IMR-90 (cell line): ENCODE measurements around the gene PLCXD1. TPM values are rescaled to one million over a fixed set of nuclear protein-coding genes. Genes with fewer than 3 reads are reported as not detected.

ENCODE experiments used
- ATAC-seq: fragments of 200-7000 bp; cut with Tn5 transposase; 2 replicates; pipeline ENCODE4 v1.9.1; 2020; ENCODE audit warnings: low read depth, mild to moderate bottlenecking, moderate library complexity
- BruUV-seq: library from RNA; stranded (reverse); fragments of 400-500 nt; replicated peaks from 2 replicates; lab custom pipeline; 2021; lab: Mats Ljungman, UMichigan
- CTCF ChIA-PET: fragments of 300-600 bp; formaldehyde crosslinking; extraction: SDS; loops from one replicate; lab custom pipeline; 2021; ENCODE audit warnings: antibody characterized with exemption; lab: Yijun Ruan, JAX
- POLR2A ChIA-PET: fragments of 300-600 bp; sonication (Branson Sonifier 250); formaldehyde crosslinking; loops from one replicate; lab custom pipeline; 2022; ENCODE audit warnings: antibody characterized with exemption; ENCODE audit not compliant: unreplicated experiment; lab: Charles Lee
- DNase-seq: peaks from one replicate; pipeline ENCODE4 v3.0.0; 2013
- H2AFZ ChIP-seq: replicated peaks from 2 replicates; pipeline ENCODE3; 2013; ENCODE audit warnings: low read length, mild to moderate bottlenecking; ENCODE audit not compliant: poor library complexity
- H2AK5ac ChIP-seq: 2 replicates; pipeline ENCODE4 v1.6.1; 2013; ENCODE audit warnings: low read depth, low read length, inconsistent platforms
- H2AK9ac ChIP-seq: replicated peaks from 2 replicates; pipeline ENCODE3; 2013; ENCODE audit warnings: mild to moderate bottlenecking, low read depth, low read length, moderate library complexity; ENCODE audit not compliant: poor library complexity
- H2BK120ac ChIP-seq: 2 replicates; pipeline ENCODE4 v1.6.1; 2013; ENCODE audit warnings: low read depth, low read length, inconsistent platforms
- H2BK15ac ChIP-seq: 3 replicates; pipeline ENCODE4 v1.6.1; 2013; ENCODE audit warnings: low read depth, low read length, inconsistent platforms
- H2BK20ac ChIP-seq: 2 replicates; pipeline ENCODE4 v1.6.1; 2013; ENCODE audit warnings: low read depth, mild to moderate bottlenecking, inconsistent platforms, low read length, moderate library complexity
- H2BK5ac ChIP-seq: 2 replicates; pipeline ENCODE4 v1.6.1; 2013; ENCODE audit warnings: mild to moderate bottlenecking, low read depth, low read length, inconsistent platforms; ENCODE audit not compliant: poor library complexity, severe bottlenecking
- H3K14ac ChIP-seq: replicated peaks from 2 replicates; pipeline ENCODE4 v1.6.1; 2013; ENCODE audit warnings: low read depth, low read length, inconsistent platforms
- H3K18ac ChIP-seq: 2 replicates; pipeline ENCODE4 v1.6.1; 2013; ENCODE audit warnings: low read depth, low read length, control low read depth
- H3K23ac ChIP-seq: 2 replicates; pipeline ENCODE4 v1.6.1; 2013; ENCODE audit warnings: low read depth, low read length, inconsistent platforms
- H3K27ac ChIP-seq: 2 replicates; pipeline ENCODE4 v1.5.1; 2013; ENCODE audit warnings: mild to moderate bottlenecking, control low read depth, low read length; ENCODE audit not compliant: insufficient read depth
- H3K27me3 ChIP-seq: 2 replicates; pipeline ENCODE4 v1.6.1; 2013; ENCODE audit warnings: low read length; ENCODE audit not compliant: control insufficient read depth, insufficient read depth
- H3K36me3 ChIP-seq: 2 replicates; pipeline ENCODE4 v1.6.1; 2013; ENCODE audit warnings: low read length, mixed read lengths; ENCODE audit not compliant: control insufficient read depth, insufficient read depth
- H3K4ac ChIP-seq: 2 replicates; pipeline ENCODE4 v1.6.1; 2013; ENCODE audit warnings: low read depth, low read length, inconsistent platforms
- H3K4me1 ChIP-seq: 2 replicates; pipeline ENCODE4 v1.6.1; 2013; ENCODE audit warnings: low read length, mixed read lengths; ENCODE audit not compliant: control insufficient read depth, insufficient read depth
- H3K4me2 ChIP-seq: 2 replicates; pipeline ENCODE4 v1.6.1; 2013; ENCODE audit warnings: low read depth, mild to moderate bottlenecking, control low read depth, low read length, moderate library complexity
- H3K4me3 ChIP-seq: 2 replicates; pipeline ENCODE4 v1.5.1; 2013; ENCODE audit warnings: low read depth, mild to moderate bottlenecking, control low read depth, low read length, moderate library complexity; ENCODE audit not compliant: insufficient read depth
- H3K56ac ChIP-seq: 2 replicates; pipeline ENCODE4 v1.6.1; 2013; ENCODE audit warnings: low read length, inconsistent platforms; ENCODE audit not compliant: insufficient read depth; ENCODE audit errors: extremely low read depth
- H3K79me1 ChIP-seq, 2 experiments: 2 replicates each; pipeline ENCODE4 v1.6.1; 2013; ENCODE audit warnings: low read length in 2 of 2, inconsistent platforms in 1 of 2, low read depth in 1 of 2
- H3K9ac ChIP-seq: 2 replicates; pipeline ENCODE4 v1.6.1; 2013; ENCODE audit warnings: low read depth, low read length, control low read depth
- H3K9me1 ChIP-seq: 2 replicates; pipeline ENCODE4 v1.6.1; 2013; ENCODE audit warnings: low read length, inconsistent platforms; ENCODE audit not compliant: insufficient read depth
- H3K9me3 ChIP-seq: 2 replicates; pipeline ENCODE4 v1.6.1; 2013; ENCODE audit warnings: low read length; ENCODE audit not compliant: control insufficient read depth, insufficient read depth
- H4K20me1 ChIP-seq: 2 replicates; pipeline ENCODE4 v1.6.1; 2013; ENCODE audit warnings: low read length, inconsistent platforms; ENCODE audit not compliant: insufficient read depth
- H4K5ac ChIP-seq: 2 replicates; pipeline ENCODE4 v1.6.1; 2013; ENCODE audit warnings: mild to moderate bottlenecking, low read depth, low read length, control low read depth
- H4K8ac ChIP-seq, 2 experiments: 2 replicates each; pipeline ENCODE4 v1.6.1; 2013; ENCODE audit warnings: low read depth in 2 of 2, low read length in 2 of 2, control low read depth in 1 of 2, inconsistent platforms in 1 of 2
- H4K91ac ChIP-seq: 2 replicates; pipeline ENCODE4 v1.6.1; 2013; ENCODE audit warnings: low read depth, low read length, inconsistent platforms; ENCODE audit not compliant: insufficient read depth
- BHLHE40 ChIP-seq: fragments of 150-350 bp; IDR thresholded peaks from 2 replicates; pipeline ENCODE4 v1.6.1; 2016; ENCODE audit warnings: mild to moderate bottlenecking, low read depth, low read length
- CEBPB ChIP-seq: IDR thresholded peaks from 2 replicates; pipeline ENCODE4 v1.6.1; 2012; ENCODE audit warnings: low read depth, low read length, improper control_type of control experiment
- CHD1 ChIP-seq: IDR thresholded peaks from 2 replicates; pipeline ENCODE4 v1.6.1; 2012; ENCODE audit warnings: low read depth, low read length, improper control_type of control experiment
- CTCF ChIP-seq: conservative IDR thresholded peaks from 2 replicates; pipeline ENCODE4 v1.5.1; 2012; ENCODE audit warnings: mild to moderate bottlenecking, low read depth, low read length, improper control_type of control experiment
- FOS ChIP-seq: fragments of 150-350 bp; IDR thresholded peaks from 2 replicates; pipeline ENCODE4 v1.6.1; 2016; ENCODE audit warnings: low read depth, low read length
- MAZ ChIP-seq: IDR thresholded peaks from 2 replicates; pipeline ENCODE4 v1.6.1; 2012; ENCODE audit warnings: low read depth, mild to moderate bottlenecking, low read length, improper control_type of control experiment, moderate library complexity, borderline replicate concordance
- NFE2L2 ChIP-seq: fragments of 150-350 bp; IDR thresholded peaks from 2 replicates; pipeline ENCODE4 v1.6.1; 2016; ENCODE audit warnings: low read depth, mild to moderate bottlenecking, low read length
- POLR2A ChIP-seq: IDR thresholded peaks from 2 replicates; pipeline ENCODE4 v1.6.1; 2012; ENCODE audit warnings: mild to moderate bottlenecking, low read depth, low read length
- RAD21 ChIP-seq: IDR thresholded peaks from 2 replicates; pipeline ENCODE4 v1.6.1; 2012; ENCODE audit warnings: low read length, improper control_type of control experiment
- RCOR1 ChIP-seq: IDR thresholded peaks from 2 replicates; pipeline ENCODE4 v1.6.1; 2012; ENCODE audit warnings: mild to moderate bottlenecking, low read length, improper control_type of control experiment; ENCODE audit not compliant: insufficient replicate concordance
- RFX5 ChIP-seq: IDR thresholded peaks from 2 replicates; pipeline ENCODE4 v1.8.0; 2012; ENCODE audit warnings: low read depth, mild to moderate bottlenecking, low read length, moderate library complexity
- SMC3 ChIP-seq: fragments of 150-350 bp; IDR thresholded peaks from 2 replicates; pipeline ENCODE4 v1.6.1; 2016; ENCODE audit warnings: low read depth, mild to moderate bottlenecking, antibody characterized with exemption, low read length, moderate library complexity
- WGBS, 2 experiments: methylation state at CpG; one replicate each; pipeline versions ENCODE4 v1.1.5 to v1.1.7; 2013; ENCODE audit warnings: missing lambda C conversion rate in 2 of 2; ENCODE audit not compliant: insufficient read length in 1 of 2; ENCODE audit errors: extremely low coverage in 2 of 2; 5-methylcytosine and 5-hydroxymethylcytosine counted together
- dilution Hi-C: fragments of 300-500 bp; cut with HindIII; formaldehyde crosslinking; loops from one replicate; pipeline ENCODE4 v1.14.3; 2018; ENCODE audit warnings: low sequenced_read_pairs; ENCODE audit not compliant: unreplicated experiment
- in situ Hi-C: fragments of 300-500 bp; cut with MboI; formaldehyde crosslinking; loops from 3 replicates; pipeline ENCODE4 v1.14.3; 2019; ENCODE audit warnings: low sequenced_read_pairs, inconsistent platforms, mixed read lengths
- intact Hi-C: fragments of 100-400 bp; cut with micrococcal nuclease; formaldehyde crosslinking; loops from 2 replicates; pipeline ENCODE4 v1.10.0; 2022
- polyA plus RNA-seq, 3 experiments: library from polyadenylated mRNA; depleted of rRNA; stranded (reverse); fragments of >200 nt; gene quantifications; 2 replicates each; pipeline ENCODE4 v1.2.3, GENCODE V29; 2012; ENCODE audit warnings: low replicate concordance in 1 of 3
- total RNA-seq: library from RNA; depleted of rRNA; stranded (reverse); fragments of >200 nt; gene quantifications from 2 replicates; pipeline ENCODE4 v1.2.3, GENCODE V29; 2012
- TF ChIP-seq, protein P1 (sequence below): fragments of 150-350 bp; IDR thresholded peaks from 2 replicates; pipeline ENCODE4 v1.6.1; 2016; ENCODE audit warnings: low read depth, mild to moderate bottlenecking, low read length, moderate library complexity, borderline replicate concordance
- TF ChIP-seq, protein P2 (sequence below): fragments of 150-350 bp; IDR thresholded peaks from 2 replicates; pipeline ENCODE4 v1.6.1; 2017; ENCODE audit warnings: mild to moderate bottlenecking, antibody characterized with exemption, low read length, low read depth

PLCXD1 gene
- total and polyA plus RNA-seq, 2 of the 4 experiments (the other 2 are of a cell fraction): 16.7 to 17.7 TPM

DNA sequence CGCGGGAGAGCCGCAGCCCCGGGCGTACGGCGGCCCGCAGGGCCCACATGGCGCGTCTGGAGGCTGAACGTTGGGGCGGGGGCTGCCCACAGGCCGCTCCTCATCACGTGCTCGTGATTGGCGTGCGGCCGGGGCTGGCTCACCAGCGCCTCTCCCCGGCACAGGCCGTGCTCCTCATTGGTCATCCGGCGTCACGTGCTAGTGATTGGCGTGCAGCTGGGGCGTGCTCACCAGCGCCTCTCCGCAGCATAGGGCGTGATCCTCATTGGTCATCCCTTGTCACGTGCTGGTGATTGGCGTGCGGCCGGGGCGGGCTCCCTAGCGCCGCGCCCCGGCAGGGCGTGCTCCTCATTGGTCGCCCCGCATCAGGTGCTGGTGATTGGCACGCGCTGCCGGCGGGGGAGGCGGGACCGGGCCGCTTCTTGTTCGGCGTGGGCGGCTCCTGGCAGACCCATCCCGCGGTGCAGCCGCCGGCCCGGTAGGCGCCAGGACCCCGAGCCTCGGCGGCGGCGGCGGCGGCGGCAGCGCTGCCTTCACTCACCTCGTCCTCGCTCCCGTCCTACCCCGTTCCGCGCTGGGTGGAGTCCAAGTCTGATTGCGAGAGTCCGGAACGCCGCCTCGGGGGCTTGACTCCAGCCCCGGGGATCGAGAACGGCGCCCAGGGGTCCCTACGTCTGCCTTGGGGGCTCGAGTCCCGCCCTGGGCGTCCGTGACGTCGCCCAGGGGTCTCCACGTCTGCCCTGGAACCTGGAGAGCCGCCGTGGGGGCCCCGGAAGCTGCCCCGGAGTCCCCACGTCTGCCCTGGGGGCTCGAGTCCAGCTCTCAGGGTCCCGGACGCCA, 37.8 kb downstream of the PLCXD1 start, which contains the start of gene GTPBP6:
GTPBP6 (minus strand) TSS at position 58 of the 840 bp plus-strand sequence; CDS start at position 49, 9 bp downstream.
- dilution Hi-C loops: no loop called here
- in situ Hi-C loops: no loop called here
- TF ChIP-seq SMC3 (no peak), RAD21 (no peak), POLR2A (peak; percentile 79), NFE2L2 (no peak), CTCF (peak; percentile 47), MAZ (peak; percentile 73), RCOR1 (no peak), CHD1 (0 out of 2 replicates have a peak, but pooled peaks have one; percentile 46), FOS (peak; percentile 96), CEBPB (no peak), BHLHE40 (peak; percentile 96), RFX5 (no peak)
- TF ChIP-seq, protein P1, sequence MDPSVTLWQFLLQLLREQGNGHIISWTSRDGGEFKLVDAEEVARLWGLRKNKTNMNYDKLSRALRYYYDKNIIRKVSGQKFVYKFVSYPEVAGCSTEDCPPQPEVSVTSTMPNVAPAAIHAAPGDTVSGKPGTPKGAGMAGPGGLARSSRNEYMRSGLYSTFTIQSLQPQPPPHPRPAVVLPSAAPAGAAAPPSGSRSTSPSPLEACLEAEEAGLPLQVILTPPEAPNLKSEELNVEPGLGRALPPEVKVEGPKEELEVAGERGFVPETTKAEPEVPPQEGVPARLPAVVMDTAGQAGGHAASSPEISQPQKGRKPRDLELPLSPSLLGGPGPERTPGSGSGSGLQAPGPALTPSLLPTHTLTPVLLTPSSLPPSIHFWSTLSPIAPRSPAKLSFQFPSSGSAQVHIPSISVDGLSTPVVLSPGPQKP: no peak
- TF ChIP-seq, protein P2, sequence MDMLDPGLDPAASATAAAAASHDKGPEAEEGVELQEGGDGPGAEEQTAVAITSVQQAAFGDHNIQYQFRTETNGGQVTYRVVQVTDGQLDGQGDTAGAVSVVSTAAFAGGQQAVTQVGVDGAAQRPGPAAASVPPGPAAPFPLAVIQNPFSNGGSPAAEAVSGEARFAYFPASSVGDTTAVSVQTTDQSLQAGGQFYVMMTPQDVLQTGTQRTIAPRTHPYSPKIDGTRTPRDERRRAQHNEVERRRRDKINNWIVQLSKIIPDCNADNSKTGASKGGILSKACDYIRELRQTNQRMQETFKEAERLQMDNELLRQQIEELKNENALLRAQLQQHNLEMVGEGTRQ: peak; percentile 99

More for the DNA sequence above, 37.8 kb downstream of the PLCXD1 start, which contains the start of gene GTPBP6:
- Histone ChIP-seq H3K9me3 (no peaks in the 10 kb centered on the region), H2BK5ac (peak within 1 kb of the TSS; percentile 66), H2AK9ac (peak within 1 kb of the TSS; percentile 99), H3K9me1 (no peaks in the 10 kb centered on the region), H3K36me3 (peaks cover 14% of the 10 kb centered on the region), H3K9ac (peak within 1 kb of the TSS; percentile 80), H3K4me1 (peaks cover 2% of the 10 kb centered on the region; the same call in 1 of the 2 replicates), H2AFZ (peak within 1 kb of the TSS; percentile 98), H2BK120ac (no peak within 1 kb of the TSS; the same call in 1 of the 2 replicates), H4K5ac (peak within 1 kb of the TSS; percentile 5; the same call in 1 of the 2 replicates), H2BK15ac (no peak within 1 kb of the TSS), H3K4ac (peak within 1 kb of the TSS; percentile 84), H3K4me3 (peak within 1 kb of the TSS; percentile 82), H3K79me1 (peaks cover 0 to 13% of the 10 kb centered on the region in 2 experiments; a peak in 2 of 4 replicates), H2BK20ac (no peak within 1 kb of the TSS), H4K8ac (peak within 1 kb of the TSS in 1 of 2 experiments; percentile 83; a peak in 1 of 4 replicates), H3K27me3 (no peaks in the 10 kb centered on the region), H3K14ac (peak within 1 kb of the TSS; percentile 75), H3K18ac (no peak within 1 kb of the TSS), H3K27ac (peak within 1 kb of the TSS; percentile 82), H4K91ac (peak within 1 kb of the TSS; percentile 40), H3K56ac (peak within 1 kb of the TSS; percentile 51), H4K20me1 (no peaks in the 10 kb centered on the region), H3K4me2 (peak within 1 kb of the TSS; percentile 88), H2AK5ac (peak within 1 kb of the TSS; percentile 22; the same call in 1 of the 2 replicates), H3K23ac (peak within 1 kb of the TSS; percentile 63)
- DNase-seq (peak; percentile 100), ATAC-seq (peak; percentile 80)
- CTCF ChIA-PET: no interaction called here
- 0% methylated on average over 55 of the region's 97 CpGs; no CpG with 5 or more reads in 1 of the 2 experiments for WGBS, 2 experiments
- BruUV-seq: no TSS peak
- intact Hi-C loops: no loop called here
- POLR2A ChIA-PET: no interaction called here
